Panc1 (cell line): ENCODE data around the gene PSORS1C1. TPM values are rescaled to one million over a fixed set of nuclear protein-coding genes. Genes with fewer than 3 reads are reported as not detected.
A peak's percentile ranks its signal among the peaks of the same experiment; 100 is the strongest.

Source experiments
- ATAC-seq: fragments of 200-7000 bp; cut with Tn5 transposase; 2 replicates; pipeline ENCODE4 v1.9.1; 2020; ENCODE audit warnings: mild to moderate bottlenecking, moderate library complexity
- BruUV-seq: library from RNA; stranded (reverse); fragments of 400-500 nt; replicated peaks from 2 replicates; lab custom pipeline; 2021; lab: Mats Ljungman, UMichigan
- CTCF ChIA-PET: fragments of 300-600 bp; sonication (Branson Sonifier 250); formaldehyde crosslinking; loops from one replicate; lab custom pipeline; 2022; ENCODE audit warnings: antibody characterized with exemption; lab: Charles Lee
- POLR2A ChIA-PET: fragments of 300-600 bp; sonication (Branson Sonifier 250); formaldehyde crosslinking; loops from one replicate; lab custom pipeline; 2022; ENCODE audit warnings: antibody characterized with exemption; lab: Charles Lee
- DNase-seq: peaks from one replicate; pipeline ENCODE4 v3.0.0-alpha.2; 2010; ENCODE audit warnings: low read depth, low spot score
- H3K27ac ChIP-seq: 2 replicates; pipeline ENCODE4 v1.5.1; 2011; ENCODE audit warnings: mild to moderate bottlenecking, low read length, inconsistent platforms
- H3K27me3 ChIP-seq: fragments of 200-500 bp; sonication (Bioruptor generic); 2 replicates; pipeline ENCODE4 v1.6.0; 2014; ENCODE audit warnings: low read length, inconsistent platforms; ENCODE audit not compliant: control insufficient read depth, insufficient read depth
- H3K36me3 ChIP-seq: fragments of 200-500 bp; sonication (Bioruptor generic); 2 replicates; pipeline ENCODE4 v1.5.1; 2014; ENCODE audit warnings: inconsistent platforms, mild to moderate bottlenecking, low read length, moderate library complexity; ENCODE audit not compliant: control insufficient read depth, insufficient read depth
- H3K4me1 ChIP-seq: 2 replicates; pipeline ENCODE4 v1.5.1; 2011; ENCODE audit warnings: inconsistent platforms, mild to moderate bottlenecking, low read length, moderate library complexity; ENCODE audit not compliant: control insufficient read depth, insufficient read depth
- H3K4me3 ChIP-seq, 2 experiments: 2 replicates each; pipeline ENCODE4 v1.5.1; 2011 to 2012; ENCODE audit warnings: low read depth in 2 of 2, low read length in 2 of 2, mild to moderate bottlenecking in 2 of 2, inconsistent platforms in 1 of 2, moderate library complexity in 1 of 2
- H3K9me3 ChIP-seq: fragments of 200-500 bp; sonication (Bioruptor generic); 2 replicates; pipeline ENCODE4 v1.5.1; 2014; ENCODE audit warnings: low read depth, mild to moderate bottlenecking, inconsistent platforms, low read length, moderate library complexity; ENCODE audit not compliant: control insufficient read depth, insufficient read depth
- POLR2AphosphoS5 ChIP-seq: IDR thresholded peaks from 2 replicates; pipeline ENCODE4 v1.6.1; 2012; ENCODE audit warnings: mild to moderate bottlenecking, low read depth, low read length, moderate library complexity
- SIN3A ChIP-seq: IDR thresholded peaks from 2 replicates; pipeline ENCODE4 v1.6.1; 2012; ENCODE audit warnings: low read depth, mild to moderate bottlenecking, low read length, moderate library complexity, borderline replicate concordance; ENCODE audit not compliant: insufficient read depth
- TCF7L2 ChIP-seq: IDR thresholded peaks from 2 replicates; pipeline ENCODE4 v1.6.1; 2011; ENCODE audit warnings: mild to moderate bottlenecking, low read depth, low read length, inconsistent platforms
- in situ Hi-C: cut with HindIII; loops from 2 replicates; pipeline ENCODE4 v1.10.0; 2016; ENCODE audit warnings: low sequenced_read_pairs, low pct_unique_long_range_greater_than_20kb
- intact Hi-C: fragments of 100-400 bp; cut with micrococcal nuclease; formaldehyde crosslinking; loops from one replicate; pipeline ENCODE4 v1.10.0; 2022; ENCODE audit not compliant: unreplicated experiment
- total RNA-seq: library from RNA; stranded (reverse); gene quantifications from one replicate; pipeline ENCODE4 v1.2.1, GENCODE V29; 2021; ENCODE audit not compliant: unreplicated experiment
- TF ChIP-seq, protein P1 (sequence below), 2 experiments: IDR thresholded peaks; 2 replicates each; pipeline ENCODE4 v1.6.1; 2011 to 2012; ENCODE audit warnings: low read depth in 2 of 2, control low read depth in 1 of 2, low read length in 1 of 2, mild to moderate bottlenecking in 1 of 2, moderate library complexity in 1 of 2; ENCODE audit not compliant: insufficient read depth in 1 of 2
- TF ChIP-seq, protein P2 (sequence below): fragments of 450-650 bp; IDR thresholded peaks from 2 replicates; pipeline ENCODE4 v1.5.1; 2017; ENCODE audit warnings: mild to moderate bottlenecking

PSORS1C1 gene
- total RNA-seq, 1 experiment from 2014 or later: 2.9 TPM

DNA sequence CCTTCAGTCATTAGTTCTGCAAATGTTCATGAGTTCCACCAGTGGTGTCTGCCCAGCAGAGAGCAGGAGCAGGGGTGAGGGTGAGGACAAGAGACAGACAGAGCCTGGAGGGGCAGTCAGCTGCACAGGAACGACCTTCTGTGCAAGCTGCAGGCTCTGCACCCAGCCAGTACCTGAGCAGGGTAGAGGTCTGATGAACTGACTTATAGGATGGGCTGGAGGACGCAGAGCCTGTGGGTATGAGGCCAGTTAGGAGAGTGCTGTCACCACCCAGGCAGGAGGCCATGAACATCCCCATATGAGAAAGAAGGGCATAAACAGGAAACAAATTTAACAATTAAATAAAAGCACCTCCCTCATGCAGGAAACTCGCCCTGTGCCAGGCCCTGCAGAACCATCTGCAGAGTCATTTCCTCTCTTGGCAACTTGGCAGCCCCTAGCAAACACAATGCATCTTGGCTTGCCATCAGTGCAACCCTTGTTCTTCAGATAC is 20.2 kb upstream of the PSORS1C1 start:
- H3K9me3 ChIP-seq: no peaks in the 10 kb centered on the region
- H3K27ac ChIP-seq: no peak overlapping the region
- ChIA-PET POLR2A (no interaction called here), CTCF (interaction anchor here (0.5 to 0.8 kb wide), 3 partner anchors 15 to 44 kb away, joined by 3 to 4 read pairs (median 3); no protein-coding TSS in a partner anchor)
- in situ Hi-C loops: no loop called here
- TF ChIP-seq, protein P1, sequence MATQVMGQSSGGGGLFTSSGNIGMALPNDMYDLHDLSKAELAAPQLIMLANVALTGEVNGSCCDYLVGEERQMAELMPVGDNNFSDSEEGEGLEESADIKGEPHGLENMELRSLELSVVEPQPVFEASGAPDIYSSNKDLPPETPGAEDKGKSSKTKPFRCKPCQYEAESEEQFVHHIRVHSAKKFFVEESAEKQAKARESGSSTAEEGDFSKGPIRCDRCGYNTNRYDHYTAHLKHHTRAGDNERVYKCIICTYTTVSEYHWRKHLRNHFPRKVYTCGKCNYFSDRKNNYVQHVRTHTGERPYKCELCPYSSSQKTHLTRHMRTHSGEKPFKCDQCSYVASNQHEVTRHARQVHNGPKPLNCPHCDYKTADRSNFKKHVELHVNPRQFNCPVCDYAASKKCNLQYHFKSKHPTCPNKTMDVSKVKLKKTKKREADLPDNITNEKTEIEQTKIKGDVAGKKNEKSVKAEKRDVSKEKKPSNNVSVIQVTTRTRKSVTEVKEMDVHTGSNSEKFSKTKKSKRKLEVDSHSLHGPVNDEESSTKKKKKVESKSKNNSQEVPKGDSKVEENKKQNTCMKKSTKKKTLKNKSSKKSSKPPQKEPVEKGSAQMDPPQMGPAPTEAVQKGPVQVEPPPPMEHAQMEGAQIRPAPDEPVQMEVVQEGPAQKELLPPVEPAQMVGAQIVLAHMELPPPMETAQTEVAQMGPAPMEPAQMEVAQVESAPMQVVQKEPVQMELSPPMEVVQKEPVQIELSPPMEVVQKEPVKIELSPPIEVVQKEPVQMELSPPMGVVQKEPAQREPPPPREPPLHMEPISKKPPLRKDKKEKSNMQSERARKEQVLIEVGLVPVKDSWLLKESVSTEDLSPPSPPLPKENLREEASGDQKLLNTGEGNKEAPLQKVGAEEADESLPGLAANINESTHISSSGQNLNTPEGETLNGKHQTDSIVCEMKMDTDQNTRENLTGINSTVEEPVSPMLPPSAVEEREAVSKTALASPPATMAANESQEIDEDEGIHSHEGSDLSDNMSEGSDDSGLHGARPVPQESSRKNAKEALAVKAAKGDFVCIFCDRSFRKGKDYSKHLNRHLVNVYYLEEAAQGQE (IDR thresholded peaks at IDR 0.05; ENCODE audit: insufficient read depth in 1 of 2, low read depth in 2 of 2, low read length in 1 of 2): no peak
- TF ChIP-seq TCF7L2 (no peak), POLR2AphosphoS5 (no peak), SIN3A (no peak)
- TF ChIP-seq, protein P2, sequence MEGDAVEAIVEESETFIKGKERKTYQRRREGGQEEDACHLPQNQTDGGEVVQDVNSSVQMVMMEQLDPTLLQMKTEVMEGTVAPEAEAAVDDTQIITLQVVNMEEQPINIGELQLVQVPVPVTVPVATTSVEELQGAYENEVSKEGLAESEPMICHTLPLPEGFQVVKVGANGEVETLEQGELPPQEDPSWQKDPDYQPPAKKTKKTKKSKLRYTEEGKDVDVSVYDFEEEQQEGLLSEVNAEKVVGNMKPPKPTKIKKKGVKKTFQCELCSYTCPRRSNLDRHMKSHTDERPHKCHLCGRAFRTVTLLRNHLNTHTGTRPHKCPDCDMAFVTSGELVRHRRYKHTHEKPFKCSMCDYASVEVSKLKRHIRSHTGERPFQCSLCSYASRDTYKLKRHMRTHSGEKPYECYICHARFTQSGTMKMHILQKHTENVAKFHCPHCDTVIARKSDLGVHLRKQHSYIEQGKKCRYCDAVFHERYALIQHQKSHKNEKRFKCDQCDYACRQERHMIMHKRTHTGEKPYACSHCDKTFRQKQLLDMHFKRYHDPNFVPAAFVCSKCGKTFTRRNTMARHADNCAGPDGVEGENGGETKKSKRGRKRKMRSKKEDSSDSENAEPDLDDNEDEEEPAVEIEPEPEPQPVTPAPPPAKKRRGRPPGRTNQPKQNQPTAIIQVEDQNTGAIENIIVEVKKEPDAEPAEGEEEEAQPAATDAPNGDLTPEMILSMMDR: no peak
- BruUV-seq: no TSS peak
- H3K4me1 ChIP-seq: peaks cover 5% of the 10 kb centered on the region; the same call in 1 of the 2 replicates
- intact Hi-C loops: no loop called here
- no peaks in the 10 kb centered on the region for H3K27me3 ChIP-seq
- DNase-seq: no peak
- peak; percentile 69 for ATAC-seq
- no peak overlapping the region for H3K4me3 ChIP-seq
- H3K36me3 ChIP-seq: no peaks in the 10 kb centered on the region

DNA sequence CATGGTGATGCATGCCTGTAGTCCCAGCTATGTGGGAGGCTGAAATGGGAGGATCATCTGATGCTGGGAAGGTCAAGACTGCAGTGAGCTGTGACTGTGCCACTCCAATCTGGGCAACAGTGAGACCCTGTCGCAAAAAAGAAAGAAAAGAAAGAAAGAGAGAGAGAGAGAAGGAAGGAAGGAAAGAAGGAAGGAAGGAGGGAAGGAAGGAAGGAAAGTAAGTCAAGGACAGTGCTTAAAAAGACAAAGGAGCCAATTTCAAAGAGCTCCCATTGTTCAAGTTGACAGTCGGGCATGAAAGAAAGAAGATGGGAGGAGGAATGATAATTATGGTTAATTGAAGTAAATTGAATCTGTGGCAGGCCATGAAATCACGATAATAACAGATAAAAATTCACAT is 18.4 kb upstream of the PSORS1C1 start:
- Histone ChIP-seq H3K27ac (no peak overlapping the region), H3K9me3 (no peaks in the 10 kb centered on the region), H3K27me3 (no peaks in the 10 kb centered on the region), H3K4me1 (peaks cover 5% of the 10 kb centered on the region; the same call in 1 of the 2 replicates), H3K4me3 (no peak overlapping the region), H3K36me3 (no peaks in the 10 kb centered on the region)
- POLR2A ChIA-PET: no interaction called here
- no peak for TF ChIP-seq POLR2AphosphoS5
- CTCF ChIA-PET: no interaction called here
- DNase-seq: no peak
- BruUV-seq: no TSS peak
- in situ Hi-C loops (no loop called here), intact Hi-C loops (no loop called here)
- ATAC-seq: no peak

DNA sequence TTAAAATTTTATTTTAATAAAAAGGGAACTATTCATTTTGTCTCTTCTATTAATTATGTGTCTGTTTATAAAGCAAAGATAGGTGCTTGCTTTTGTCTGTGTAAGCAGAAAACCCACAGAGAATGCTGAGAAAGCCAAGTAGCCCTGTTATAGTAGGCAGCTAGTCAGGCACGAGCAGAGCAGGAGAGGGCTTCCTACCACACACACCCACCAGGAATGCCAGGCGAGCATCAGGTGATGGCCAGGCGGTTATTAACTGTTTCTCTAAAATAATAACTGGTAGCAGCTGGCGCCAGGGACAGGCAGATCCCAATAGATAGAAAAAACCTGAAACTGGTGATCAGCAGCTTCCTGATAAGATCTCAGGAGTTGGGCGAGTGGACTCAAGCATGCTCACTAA is 17.9 kb upstream of the PSORS1C1 start:
- intact Hi-C loops (no loop called here), in situ Hi-C loops (no loop called here)
- no peak for ATAC-seq
- Histone ChIP-seq H3K9me3 (no peaks in the 10 kb centered on the region), H3K36me3 (no peaks in the 10 kb centered on the region), H3K27ac (no peak overlapping the region), H3K4me1 (peaks cover 5% of the 10 kb centered on the region; the same call in 1 of the 2 replicates), H3K4me3 (no peak overlapping the region), H3K27me3 (no peaks in the 10 kb centered on the region)
- no peak for TF ChIP-seq TCF7L2
- TF ChIP-seq SIN3A: no peak
- TF ChIP-seq, protein P1 (IDR thresholded peaks at IDR 0.05; ENCODE audit: insufficient read depth in 1 of 2, low read depth in 2 of 2, low read length in 1 of 2): no peak
- TF ChIP-seq POLR2AphosphoS5: no peak
- CTCF ChIA-PET: no interaction called here
- BruUV-seq: no TSS peak
- DNase-seq: no peak
- POLR2A ChIA-PET: no interaction called here
